ENCODE measurements around the gene EAF2. TPM values are rescaled to one million over a fixed set of nuclear protein-coding genes. Genes with fewer than 3 reads are reported as not detected.

Gene EAF2
- total RNA-seq, 1 donor = 2.3 TPM

- no peak for DNase-seq (ENCODE audit: low read depth)
- H3K4me3 ChIP-seq (ENCODE audit: low read depth, low read length) = no peak overlapping the region
- no peak for TF ChIP-seq CTCF (IDR thresholded peaks at IDR 0.05; ENCODE audit: insufficient read depth, low read length)
These were observed 91.4 kb downstream of the EAF2 start for GRCh38 chr3:121926380-121926779.

Other genes starting within 250 kb of the EAF2 start
- under 0.01 TPM in 1 of 2 replicates, not detected in the other for gene FBXO40, start 241.8 kb upstream of the EAF2 start, total RNA-seq (ENCODE audit: low replicate concordance)
- 2.7 and 7.5 TPM in 2 replicates for gene HCLS1, start 174.3 kb upstream of the EAF2 start, total RNA-seq (ENCODE audit: low replicate concordance)
- gene GOLGB1, start 85.5 kb upstream of the EAF2 start, total RNA-seq (ENCODE audit: low replicate concordance) = 63.2 and 153 TPM in 2 replicates
- gene IQCB1, start 149 bp upstream of the EAF2 start, total RNA-seq (ENCODE audit: low replicate concordance) = 7.4 and 19.5 TPM in 2 replicates
- 0.18 and 0.25 TPM in 2 replicates for gene SLC15A2, start 59.2 kb downstream of the EAF2 start, total RNA-seq (ENCODE audit: low replicate concordance)
- gene ILDR1, start 187.0 kb downstream of the EAF2 start, total RNA-seq (ENCODE audit: low replicate concordance) = not detected in 2 replicates
- not detected in 2 replicates for gene CD86, start 220.2 kb downstream of the EAF2 start, total RNA-seq (ENCODE audit: low replicate concordance)

Measured in fibroblast of the aortic adventitia (primary cell).